ENCODE data around the gene PLCH1.

PLCH1 gene

DNA sequence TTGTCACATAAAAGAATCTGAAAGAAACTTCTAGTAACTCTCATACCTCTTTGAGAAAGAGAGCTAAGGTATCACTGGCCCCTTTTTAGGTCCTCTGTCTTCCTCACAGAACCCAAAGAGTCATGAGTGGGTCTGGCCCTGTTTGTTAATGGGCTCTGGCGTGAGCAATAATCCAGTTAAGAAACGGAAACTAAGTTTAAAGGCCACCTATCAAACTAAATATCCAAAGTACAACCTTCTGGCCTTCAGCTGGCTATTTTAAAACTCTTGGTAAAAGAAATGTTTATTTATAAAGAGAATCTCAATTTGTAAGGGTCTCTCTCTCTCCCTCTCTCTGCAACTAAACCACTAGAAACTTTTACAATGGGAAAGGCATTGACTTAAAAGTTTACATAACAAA, 380.4 kb downstream of the PLCH1 start:
- DNase-seq (ENCODE audit: extremely low read depth in 1 of 2, low read depth in 1 of 2): no peak

DNA sequence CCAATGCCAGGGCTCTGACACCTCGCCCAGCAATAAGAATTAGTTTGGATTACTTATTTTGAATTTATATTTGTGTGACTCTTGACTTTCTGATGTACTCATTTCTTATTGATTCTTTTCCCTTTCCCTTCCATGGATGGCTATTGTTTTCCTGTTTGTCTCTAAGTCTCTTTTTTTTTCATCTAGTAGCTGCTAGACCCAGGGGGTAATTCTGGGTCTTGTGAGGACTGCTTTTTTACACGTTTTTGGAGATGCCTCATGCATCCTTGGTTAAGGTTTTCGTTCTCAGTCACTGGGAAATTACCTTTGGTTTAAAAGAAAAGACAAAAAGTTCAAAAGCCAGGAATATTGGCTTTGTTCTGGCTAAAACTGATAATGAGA, 381.2 kb downstream of the PLCH1 start:
- DNase-seq (ENCODE audit: extremely low read depth in 1 of 2, low read depth in 1 of 2): no peak

GRCh38 chr3:155362808-155363689, 381.8 kb downstream of the PLCH1 start:
- no peak for DNase-seq (ENCODE audit: extremely low read depth in 1 of 2, low read depth in 1 of 2)

DNA sequence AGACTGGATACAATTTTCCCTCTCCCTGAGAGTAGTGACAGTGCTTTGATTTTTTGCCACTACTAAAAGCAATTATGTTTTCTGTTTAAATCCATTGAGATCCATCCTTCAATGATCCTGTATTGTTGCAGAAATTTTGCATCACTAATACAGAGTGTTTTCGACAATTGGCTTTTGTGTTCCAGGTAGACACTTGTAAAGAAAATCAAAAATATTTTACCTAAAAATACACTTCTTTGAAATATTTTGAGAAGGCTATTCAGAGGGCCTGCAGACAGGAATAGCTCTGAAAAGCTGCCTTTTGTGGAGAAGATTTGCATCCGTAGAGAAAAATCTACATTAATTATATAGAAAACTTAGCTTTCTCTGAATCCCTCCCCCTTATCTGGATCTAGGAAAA, 384.6 kb downstream of the PLCH1 start:
- no peak for DNase-seq (ENCODE audit: extremely low read depth in 1 of 2, low read depth in 1 of 2)

DNA sequence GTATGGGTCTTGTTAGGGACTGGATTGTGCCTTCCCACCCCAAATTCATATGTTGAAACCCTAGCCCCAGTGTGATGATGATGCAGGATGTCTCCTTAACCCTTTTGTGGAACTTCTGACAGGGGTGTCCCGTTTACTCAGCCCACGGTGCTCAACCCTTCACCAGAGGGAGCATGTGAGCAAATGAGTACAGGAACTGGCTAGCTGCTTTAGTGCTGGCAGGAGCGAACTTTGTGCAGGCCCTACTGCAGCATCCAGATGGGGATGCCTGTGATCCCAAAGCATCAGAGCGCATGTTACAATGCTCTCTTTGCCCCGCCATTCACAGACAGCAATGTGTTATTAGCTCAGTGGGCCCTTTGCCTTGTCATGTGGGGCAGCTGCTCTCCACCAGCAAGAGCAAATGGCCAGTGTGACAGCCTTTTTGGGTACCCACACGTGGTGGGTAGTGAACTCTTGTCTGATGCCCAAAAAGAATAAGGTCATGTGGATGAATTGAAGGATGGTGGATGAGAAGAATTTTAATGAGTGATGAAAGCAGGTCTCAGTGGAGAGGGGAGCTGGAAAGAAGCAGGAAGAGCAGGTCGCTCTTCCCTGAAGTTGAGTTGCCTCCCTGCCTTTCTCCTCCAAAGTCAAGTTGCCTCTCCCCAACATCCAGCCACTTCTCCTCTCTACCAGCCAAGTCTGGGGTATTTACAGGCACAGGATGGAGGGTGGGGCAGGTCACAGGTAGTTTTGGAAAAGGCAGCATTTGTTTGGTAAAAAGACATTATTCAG, 388.1 kb downstream of the PLCH1 start:
- no peak for DNase-seq (ENCODE audit: extremely low read depth in 1 of 2, low read depth in 1 of 2)

GRCh38 chr3:155354658-155355057, 390.2 kb downstream of the PLCH1 start:
- DNase-seq (ENCODE audit: extremely low read depth in 1 of 2, low read depth in 1 of 2): no peak

- no peak for DNase-seq (ENCODE audit: extremely low read depth in 1 of 2, low read depth in 1 of 2)
Observed at GRCh38 chr3:155352900-155353490, 391.9 kb downstream of the PLCH1 start.

DNA sequence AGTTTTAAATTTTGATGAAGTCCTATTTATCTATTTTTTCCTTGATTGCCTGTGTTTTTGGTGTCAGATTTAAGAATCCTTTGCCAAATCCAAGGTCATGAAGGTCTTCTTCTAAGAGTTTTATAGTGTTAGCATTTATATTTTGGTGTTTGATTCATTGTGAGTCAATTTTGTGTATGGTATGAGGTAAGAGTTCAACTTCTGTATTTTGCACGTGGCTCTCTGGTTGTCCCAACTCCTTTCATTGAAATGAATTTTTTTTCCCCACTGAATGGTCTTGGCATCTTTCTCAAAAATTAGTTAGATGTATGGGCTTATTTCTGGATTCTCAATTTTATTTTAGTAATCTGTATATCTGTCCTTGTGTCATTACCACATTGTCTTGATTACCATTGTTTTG, 394.3 kb downstream of the PLCH1 start:
- DNase-seq (ENCODE audit: extremely low read depth in 1 of 2, low read depth in 1 of 2): no peak

DNA sequence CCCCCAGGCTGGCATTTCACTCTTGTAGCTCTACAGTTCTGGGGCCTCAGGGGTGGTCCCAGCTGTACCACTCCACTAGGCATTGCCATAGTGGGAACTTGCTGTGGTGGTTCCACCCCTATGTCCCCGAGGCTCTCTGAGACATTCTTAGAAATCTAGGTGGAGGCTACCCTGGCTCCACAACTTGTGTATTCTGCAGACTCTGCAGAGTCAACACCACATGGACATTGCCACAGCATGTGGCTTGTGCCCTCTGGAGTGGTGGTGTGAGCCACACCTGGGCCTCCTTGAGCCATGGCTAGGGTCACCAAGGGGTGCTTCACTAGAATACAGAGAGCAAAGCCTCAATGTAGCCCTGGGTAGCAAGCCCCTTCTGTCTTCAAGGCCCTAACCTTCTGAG, 397.0 kb downstream of the PLCH1 start:
- no peak for DNase-seq (ENCODE audit: extremely low read depth in 1 of 2, low read depth in 1 of 2)

GRCh38 chr3:155342344-155342743, 402.5 kb downstream of the PLCH1 start:
- no peak for DNase-seq (ENCODE audit: extremely low read depth in 1 of 2, low read depth in 1 of 2)

GRCh38 chr3:155339052-155339451, 405.8 kb downstream of the PLCH1 start:
- DNase-seq (ENCODE audit: extremely low read depth in 1 of 2, low read depth in 1 of 2): no peak

DNA sequence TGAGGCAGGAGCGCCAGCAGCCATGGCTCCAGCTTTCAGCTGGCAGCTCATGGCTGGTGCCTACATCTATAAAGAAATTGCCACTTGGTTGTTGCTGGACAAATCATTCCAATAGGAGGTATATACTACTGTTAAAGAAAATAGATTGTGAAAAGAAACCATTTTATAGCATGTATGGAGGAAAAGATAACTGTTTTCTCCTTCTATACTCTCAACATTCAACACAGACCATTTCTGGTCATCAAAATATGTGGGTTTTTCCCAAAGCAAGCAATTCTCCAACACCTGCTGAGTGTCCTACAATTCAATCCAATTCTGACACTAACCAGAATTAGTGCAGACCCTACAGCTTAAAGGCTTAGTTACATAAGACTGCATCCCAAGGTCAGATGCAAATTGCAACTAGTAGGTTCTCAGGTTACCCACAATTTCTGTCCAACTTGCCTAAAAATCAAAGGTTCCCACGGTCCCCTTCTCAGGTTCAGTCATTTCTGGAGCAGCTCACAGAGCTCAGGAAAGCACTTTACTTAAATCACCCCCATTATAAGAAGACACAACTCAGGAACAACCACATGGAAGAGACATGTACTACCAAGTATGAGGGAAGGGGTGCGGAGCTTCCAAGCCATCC, 409.0 kb downstream of the PLCH1 start:
- DNase-seq (ENCODE audit: extremely low read depth in 1 of 2, low read depth in 1 of 2): no peak

GRCh38 chr3:155334914-155335723, 409.8 kb downstream of the PLCH1 start:
- DNase-seq (ENCODE audit: extremely low read depth in 1 of 2, low read depth in 1 of 2): no peak

- no peak for DNase-seq (ENCODE audit: extremely low read depth in 1 of 2, low read depth in 1 of 2)
Observed at GRCh38 chr3:155334215-155334913, 410.5 kb downstream of the PLCH1 start.

- no peak for DNase-seq (ENCODE audit: extremely low read depth in 1 of 2, low read depth in 1 of 2)
Observed at GRCh38 chr3:155332716-155333115, 412.2 kb downstream of the PLCH1 start.

GRCh38 chr3:155331078-155331477, 413.8 kb downstream of the PLCH1 start:
- DNase-seq (ENCODE audit: extremely low read depth in 1 of 2, low read depth in 1 of 2): no peak

- no peak for DNase-seq (ENCODE audit: extremely low read depth in 1 of 2, low read depth in 1 of 2)
Observed at GRCh38 chr3:155330370-155330769, 414.5 kb downstream of the PLCH1 start.

DNA sequence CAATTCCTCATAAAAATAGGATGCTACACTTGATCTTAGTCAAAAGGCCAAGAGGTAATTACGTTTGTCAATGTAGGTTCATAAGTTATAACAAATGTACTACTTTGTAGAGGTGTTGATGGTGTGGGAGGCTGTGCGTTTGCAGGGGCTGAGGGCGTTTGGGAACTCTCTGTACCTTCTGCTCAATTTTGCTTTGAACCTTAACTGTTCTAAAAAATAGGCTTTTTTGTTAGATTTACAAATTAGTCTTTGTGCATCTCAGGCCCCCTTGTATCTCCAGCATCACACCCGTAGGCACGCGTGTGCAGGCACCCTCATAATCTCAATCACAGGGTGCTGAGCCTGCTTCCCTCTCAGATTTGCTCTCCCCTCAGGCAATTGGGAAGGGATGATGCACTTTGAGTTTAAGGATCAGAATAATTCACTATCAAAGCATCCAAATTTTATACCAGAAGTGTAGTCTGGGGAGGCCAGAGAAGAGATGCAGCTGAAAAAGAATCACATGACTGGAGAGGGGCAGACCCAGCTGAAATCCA, 415.3 kb downstream of the PLCH1 start:
- DNase-seq (ENCODE audit: extremely low read depth in 1 of 2, low read depth in 1 of 2): no peak

- no peak for DNase-seq (ENCODE audit: extremely low read depth in 1 of 2, low read depth in 1 of 2)
Observed at GRCh38 chr3:155327871-155328270, 417.0 kb downstream of the PLCH1 start.

DNA sequence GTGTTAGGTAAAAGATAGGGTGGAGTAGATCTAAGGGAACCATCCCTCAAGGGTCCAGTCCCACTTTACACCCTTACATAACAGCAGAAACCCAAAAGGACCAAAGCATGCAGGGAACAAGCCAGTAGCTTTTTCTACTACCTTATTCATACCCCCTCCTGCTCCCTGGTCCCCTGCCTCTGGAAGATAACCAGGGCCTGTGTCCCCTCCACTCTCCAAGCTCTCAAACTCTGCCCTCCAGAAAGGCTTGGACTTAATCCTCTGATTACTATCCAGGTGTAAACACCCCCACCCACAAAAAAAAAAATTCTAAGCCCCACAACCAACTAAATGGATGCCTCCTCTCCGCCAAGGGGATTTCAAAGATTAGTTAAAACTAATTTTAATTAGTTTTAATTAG, 417.4 kb downstream of the PLCH1 start:
- DNase-seq (ENCODE audit: extremely low read depth in 1 of 2, low read depth in 1 of 2): no peak

Measured in activated CD8-positive, alpha-beta memory T cell treated with anti-CD3 and anti-CD28 coated beads for 1 hour (primary cell).